Stimulated activated CD8-positive, alpha-beta memory T cell treated with anti-CD3 and anti-CD28 coated beads, Interleukin-7, amount 100 ng/mL, for 48 hours (primary cell): ENCODE measurements around the gene MMP27.
"Not testable (repeated sequence)": the region's sequence is repeated elsewhere in the genome, so short reads cannot be mapped to it uniquely, and the experiment has no call there.

Experiments used
- DNase-seq, 2 donors: peaks; one replicate each; pipeline ENCODE4 v3.0.0-alpha.2; 2020; ENCODE audit warnings: low read depth in 1 of 2; ENCODE audit errors: extremely low read depth in 1 of 2

MMP27 gene, protein sequence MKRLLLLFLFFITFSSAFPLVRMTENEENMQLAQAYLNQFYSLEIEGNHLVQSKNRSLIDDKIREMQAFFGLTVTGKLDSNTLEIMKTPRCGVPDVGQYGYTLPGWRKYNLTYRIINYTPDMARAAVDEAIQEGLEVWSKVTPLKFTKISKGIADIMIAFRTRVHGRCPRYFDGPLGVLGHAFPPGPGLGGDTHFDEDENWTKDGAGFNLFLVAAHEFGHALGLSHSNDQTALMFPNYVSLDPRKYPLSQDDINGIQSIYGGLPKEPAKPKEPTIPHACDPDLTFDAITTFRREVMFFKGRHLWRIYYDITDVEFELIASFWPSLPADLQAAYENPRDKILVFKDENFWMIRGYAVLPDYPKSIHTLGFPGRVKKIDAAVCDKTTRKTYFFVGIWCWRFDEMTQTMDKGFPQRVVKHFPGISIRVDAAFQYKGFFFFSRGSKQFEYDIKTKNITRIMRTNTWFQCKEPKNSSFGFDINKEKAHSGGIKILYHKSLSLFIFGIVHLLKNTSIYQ

DNA sequence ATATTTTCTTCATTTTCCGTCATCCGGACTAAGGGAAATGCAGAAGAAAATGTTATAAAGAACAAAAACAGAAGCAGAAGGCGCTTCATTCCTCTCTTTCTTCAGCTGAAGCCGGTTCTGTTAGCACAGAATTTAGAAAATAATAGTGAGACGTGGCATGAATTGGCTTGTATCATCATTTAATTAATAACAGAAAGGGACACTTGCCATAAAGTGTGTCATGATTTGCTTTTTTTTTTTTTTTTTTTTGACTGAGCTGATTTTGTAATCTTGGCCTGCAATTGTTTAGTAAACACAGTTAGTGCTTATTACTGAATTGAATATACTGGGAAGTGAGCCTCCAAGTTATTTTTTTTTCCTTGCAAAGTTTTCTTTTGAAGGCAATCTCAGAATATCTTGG lies at the start of gene MMP27:
MMP27 (minus strand) TSS at position 144 of the 400 bp plus-strand sequence; CDS start at position 89, 55 bp downstream.
- no peak for DNase-seq

DNA sequence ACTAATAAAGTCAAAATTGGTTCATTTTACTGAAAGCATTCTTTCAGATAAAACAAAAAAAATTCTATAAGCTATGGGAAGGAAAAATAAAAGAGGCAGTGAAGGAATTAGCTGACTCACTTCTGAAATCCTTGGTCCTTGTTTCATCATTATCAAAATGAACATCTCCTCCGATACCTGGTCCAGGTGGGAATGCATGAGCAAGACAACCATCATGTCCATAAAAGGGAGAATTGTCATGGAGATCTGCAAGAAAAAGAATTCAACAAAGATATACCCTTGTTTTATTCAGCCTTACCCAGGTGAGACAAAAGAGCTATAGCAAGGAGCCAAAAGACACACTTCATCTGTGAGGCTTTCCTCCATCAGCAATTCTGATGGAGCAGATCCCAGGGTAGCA lies 47.7 kb upstream of the MMP27 start:
- DNase-seq: no peak

DNA sequence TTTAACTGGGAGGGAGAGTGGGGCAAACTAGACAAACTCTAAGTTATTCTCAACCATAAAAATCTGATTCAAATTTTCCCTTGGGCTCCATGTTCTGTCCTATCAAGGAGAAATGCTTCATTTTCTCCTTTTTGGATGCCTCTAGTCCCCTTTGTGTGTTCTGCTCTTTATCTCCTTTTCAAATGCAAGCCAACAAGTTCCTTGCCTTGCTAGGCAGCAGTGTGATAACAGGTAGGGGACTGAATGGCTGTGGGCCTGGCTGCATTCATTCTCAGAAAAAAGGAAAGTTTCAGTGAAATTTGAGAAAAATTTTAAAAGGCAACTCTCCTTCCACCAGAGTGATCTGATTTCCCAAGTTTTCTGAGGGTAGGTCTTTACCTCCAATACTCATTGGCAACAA lies 46.1 kb upstream of the MMP27 start:
- DNase-seq: no peak

DNA sequence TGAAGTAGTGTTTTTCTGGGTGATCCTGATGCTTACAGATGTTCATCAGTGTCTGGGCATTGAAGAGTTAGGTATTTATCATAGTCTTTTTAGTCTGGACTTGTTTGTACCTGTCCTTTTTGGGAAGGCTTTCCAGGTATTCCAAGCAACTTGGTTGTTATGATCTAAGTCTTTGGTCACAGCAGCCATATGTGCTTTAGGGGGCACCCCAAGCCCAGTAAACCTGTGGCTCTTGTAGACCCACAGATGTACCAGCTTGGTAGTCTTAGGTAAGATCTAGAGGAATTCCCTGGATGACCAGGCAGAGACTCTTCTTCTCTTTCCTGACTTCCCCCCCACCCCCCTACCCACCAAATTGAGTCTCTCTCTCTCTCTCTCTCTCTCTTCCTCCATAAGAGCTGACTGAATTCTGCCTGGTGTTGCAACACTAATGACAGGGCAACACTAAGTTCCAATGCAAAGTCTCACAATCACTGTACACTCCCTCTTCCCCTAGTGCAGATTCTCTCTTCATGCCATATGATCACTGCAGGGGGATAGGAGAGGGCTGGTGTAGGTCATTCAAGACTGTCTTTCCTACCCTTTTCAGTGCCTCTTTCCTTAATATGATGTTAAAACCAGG lies 43.6 kb upstream of the MMP27 start:
- DNase-seq: no peak

DNA sequence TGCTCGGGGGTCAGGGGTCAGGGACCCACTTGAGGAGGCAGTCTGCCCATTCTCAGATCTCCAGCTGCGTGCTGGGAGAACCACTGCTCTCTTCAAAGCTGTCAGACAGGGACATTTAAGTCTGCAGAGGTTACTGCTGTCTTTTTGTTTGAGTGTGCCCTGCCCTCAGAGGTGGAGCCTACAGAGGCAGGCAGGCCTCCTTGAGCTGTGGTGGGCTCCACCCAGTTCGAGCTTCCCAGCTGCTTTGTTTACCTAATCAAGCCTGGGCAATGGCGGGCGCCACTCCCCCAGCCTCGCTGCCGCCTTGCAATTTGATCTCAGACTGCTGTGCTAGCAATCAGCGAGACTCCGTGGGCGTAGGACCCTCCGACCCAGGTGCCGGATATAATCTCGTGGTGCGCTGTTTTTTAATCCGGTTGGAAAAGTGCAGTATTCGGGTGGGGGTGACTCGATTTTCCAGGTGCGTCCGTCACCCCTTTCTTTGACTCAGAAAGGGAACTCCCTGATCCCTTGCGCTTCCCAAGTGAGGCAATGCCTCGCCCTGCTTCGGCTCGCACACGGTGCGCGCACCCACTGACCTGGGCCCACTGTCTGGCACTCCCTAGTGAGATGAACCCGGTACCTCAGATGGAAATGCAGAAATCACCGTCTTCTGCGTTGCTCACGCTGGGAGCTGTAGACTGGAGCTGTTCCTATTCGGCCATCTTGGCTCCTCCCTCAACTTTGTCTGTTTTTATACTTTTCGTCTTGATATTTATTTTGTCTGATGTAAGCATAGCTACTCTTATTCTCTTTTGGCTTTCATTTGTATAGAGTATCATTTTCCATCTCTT lies 41.4 kb upstream of the MMP27 start:
- DNase-seq: not testable (repeated sequence)

DNA sequence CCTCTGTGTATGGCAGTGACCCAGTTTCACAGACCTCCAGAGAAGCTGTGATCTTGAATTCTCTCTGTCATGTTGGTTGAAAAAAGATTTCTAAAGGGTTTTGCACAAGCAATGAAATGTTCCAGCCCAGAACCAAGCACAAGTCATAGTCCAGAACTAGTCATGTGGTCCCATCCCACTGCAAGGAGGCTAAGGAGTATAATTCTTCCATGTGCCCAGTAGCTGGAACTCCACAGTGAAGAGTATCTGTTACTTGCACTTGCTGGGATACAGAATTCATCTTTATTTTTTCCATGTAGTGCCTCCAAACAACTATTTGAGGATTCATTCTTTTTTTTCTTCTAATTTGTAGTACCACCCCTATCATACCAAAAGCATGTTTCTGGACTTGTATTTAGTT lies 29.1 kb upstream of the MMP27 start:
- no peak for DNase-seq

DNA sequence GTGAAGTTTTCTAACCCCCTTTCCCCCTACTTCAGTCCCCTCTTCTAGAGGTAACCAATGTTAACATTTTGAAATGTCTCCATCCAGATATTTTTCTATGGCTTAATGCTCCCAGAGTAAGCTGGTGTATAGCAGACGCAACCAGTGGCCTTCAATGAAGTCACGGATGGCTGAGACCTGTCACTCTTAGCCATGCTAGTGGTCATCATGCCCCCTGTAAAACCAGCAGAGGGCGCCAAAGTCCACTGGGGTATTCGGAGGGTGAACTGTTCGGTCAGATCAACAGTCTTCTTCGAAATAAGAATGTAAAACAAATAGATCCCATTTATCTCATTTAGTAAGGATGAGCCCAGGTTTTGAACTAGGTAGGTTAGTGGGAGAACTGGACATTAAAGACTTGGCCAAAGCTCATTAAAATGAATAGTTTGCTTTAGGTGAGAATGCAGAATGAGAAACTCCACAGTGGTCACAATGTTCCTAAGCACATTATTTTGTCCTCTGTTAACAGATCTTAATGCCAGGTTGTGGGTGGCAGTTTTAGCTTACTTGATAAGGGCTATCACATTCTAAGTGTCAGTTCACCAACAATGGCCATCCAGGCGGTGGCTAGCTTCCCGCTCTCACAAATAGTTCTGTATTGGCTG lies 27.8 kb upstream of the MMP27 start:
- peak; percentile 19 to 42 for DNase-seq

DNA sequence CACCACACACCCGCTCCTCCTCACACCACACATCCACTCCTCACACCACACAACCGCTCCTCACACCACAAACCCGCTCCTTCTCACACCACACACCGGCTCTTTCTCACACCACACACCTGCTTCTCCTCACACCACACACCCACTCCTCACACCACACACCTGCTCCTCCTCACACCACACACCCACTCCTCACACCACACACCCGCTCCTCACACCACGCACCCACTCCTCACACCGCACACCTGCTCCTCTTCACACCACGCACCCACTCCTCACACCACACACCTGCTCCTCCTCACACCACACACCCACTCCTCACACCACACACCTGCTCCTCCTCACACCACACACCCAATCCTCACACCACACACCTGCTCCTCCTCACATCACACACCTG lies 25.4 kb upstream of the MMP27 start:
- DNase-seq: not testable (repeated sequence)

DNA sequence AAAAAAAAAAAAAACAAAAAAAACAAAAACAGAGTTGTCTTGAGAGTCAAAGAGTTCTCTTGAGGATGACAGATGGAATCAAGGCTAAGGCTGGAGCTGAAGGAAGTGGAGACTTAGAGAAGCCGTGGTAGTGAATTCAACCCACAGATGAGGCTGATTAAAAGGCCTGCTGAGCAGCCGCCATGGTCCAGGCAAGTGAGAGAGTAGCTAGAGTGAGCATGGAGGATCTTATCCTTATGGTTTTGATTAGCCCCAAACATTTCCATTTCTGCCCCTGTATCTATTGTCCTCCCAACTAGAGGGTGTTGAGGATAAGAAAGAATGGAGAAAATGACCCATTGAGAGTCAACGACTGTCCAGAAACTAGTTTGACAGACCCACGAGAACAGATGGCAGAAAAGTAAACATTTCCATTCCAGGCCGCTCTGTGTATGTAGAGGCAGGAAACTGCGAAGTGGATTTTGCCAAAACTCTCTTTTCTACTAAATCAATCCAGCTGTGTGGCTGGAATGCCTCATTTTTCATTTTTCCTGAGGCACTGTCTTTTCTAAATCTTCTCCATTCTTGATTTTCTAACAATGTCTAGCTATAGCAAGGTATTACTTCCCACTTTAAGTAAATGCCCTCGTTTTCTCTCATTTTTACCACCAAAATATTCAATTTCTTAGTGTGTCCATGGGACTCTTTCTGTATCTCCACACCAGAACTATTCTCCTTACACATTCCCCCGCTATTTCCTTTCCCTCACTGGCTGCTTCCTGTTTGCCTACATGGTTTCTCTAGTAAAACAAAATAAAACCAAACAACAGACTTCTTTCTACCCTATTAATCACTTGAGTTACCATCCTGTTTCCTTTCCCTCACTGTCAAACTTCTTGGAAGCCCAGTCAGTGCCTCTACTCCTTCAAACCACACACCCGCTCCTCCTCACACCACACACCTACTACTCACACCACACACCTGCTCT lies 24.6 kb upstream of the MMP27 start:
- no peak for DNase-seq

DNA sequence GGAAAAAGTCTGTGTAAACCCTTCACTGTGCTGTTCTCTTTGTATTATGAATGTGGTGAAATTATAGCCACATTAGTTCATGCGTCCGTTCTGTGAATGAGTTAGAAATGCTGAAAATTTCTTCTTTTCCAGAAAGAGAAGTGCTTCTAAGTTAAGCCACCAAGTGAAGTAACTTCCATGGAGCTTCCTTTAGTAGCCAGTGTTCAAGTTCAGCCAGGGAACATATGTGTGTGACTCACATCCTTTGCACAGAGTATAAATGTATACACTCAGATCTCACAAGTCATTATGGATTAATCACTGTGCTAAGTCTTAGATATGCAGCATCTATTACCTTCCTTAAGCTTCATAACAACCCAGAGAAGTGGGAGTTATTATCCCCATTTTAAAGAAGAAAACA lies 22.3 kb upstream of the MMP27 start:
- DNase-seq: no peak

DNA sequence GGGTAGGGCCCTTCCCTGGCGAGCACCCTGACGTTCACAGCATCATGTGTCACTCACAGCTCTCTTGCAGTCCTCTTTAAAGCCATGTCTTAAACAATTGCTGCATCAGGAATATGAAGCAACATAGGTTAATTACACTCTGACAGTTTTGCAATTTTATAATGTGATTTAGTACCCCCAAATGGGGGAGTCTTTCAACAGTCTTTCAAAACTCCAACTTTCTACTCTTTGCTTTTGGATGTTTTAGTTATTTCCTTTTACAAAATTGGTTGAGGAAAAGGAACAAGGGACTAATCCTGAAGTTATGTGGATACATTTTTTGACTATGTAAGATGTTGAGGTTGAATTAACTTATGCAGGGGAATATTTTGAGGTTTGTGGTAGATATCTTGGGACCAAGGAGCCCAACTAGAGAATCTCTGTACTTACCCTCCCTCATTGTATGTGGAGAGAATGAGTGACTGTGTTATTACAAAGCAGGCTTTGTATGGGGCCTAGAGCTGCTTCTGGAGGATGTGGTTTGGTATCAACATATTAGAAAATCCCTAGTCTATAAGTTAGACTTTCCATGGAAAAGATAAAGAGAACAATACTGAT lies 19.4 kb upstream of the MMP27 start, which contains the start of gene MMP8:
MMP8 (minus strand) TSS at position 51 of the 597 bp plus-strand sequence. CDS start 99 bp downstream, outside the sequence.
- no peak for DNase-seq

DNA sequence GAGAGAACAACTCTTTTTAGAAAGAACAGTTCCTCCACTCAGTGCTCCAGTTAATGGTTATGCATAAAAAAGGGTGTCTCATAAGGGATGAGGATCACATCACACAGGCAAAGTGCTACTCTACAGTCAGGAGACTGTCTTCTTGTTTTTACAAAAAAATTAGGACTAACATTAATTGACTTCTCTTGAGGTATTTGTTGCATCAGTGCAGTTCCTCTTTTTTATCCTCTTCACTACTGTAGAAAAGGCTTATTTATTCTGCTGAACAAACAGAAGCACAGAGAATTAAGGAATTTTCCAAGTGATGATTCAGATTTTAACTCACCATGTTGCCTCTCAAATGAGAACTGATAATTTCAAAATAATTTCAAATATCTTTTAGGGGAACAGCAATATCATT lies 17.3 kb upstream of the MMP27 start:
- DNase-seq: no peak

DNA sequence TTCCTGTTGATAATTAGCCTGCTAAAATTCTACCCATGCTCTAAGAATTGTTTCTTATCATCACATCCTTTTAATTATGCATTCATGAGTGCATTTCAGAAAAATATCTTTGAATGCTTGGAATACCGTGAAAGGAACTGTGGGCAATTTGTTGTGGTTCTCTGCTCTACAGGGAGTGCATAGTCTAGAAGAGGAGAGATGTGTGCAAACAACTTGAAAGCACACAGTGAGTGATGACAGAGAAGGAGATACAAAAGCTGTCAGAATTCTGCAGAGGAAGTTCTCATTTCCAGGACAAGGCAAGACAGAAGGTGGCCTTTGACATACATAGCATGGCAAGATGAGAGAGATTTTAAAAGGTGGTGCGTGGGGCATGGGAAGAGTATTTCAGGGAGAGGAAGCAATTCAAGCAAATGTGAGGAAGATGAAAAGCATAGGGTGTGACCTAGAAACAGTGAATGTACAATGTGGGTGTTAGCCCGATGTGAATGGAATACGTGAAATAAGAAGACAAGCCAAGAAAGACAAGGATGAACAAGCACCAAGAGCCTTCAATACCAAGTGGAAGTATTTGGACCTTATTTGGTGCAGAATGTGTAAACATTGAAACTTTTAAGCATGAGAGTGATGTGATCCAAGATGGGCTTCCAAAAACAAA lies 14.2 kb upstream of the MMP27 start:
- no peak for DNase-seq

DNA sequence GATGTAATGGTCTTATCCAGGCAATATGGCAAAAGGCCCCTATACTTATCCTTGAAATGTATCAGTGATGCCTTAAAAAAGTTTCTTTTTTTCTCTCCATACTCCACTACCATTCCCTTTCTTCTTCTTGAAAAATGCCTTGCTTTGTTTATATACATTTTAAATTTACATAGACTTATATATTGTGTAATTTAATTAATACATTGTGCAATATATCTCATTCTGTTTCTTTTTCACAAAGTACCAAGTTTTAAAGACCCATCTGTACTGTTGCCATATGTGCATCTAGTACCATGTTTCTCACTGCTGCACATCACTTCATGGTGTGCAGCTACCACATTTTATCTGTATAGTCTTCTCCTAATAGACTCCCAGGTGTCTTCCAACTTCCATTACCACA lies 11.7 kb upstream of the MMP27 start:
- DNase-seq: no peak

DNA sequence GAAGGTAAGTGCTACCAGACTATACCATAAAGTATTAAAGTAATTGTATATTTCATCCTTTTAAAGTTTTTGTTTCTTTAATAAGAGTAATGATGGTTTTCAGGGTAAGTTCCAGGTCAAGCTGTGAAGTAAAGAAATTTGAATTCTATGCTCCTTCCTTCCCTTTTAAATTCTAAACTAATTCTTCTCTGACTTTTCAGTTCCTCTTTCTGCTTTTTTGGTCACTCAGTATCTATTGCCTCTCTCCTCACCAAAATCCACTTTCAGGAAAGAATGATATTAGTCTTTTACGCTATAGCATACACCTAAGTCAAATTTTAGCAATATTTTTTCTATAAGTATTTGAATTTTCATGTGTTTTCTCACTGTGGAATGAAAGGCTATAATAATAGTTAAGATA lies 11.0 kb upstream of the MMP27 start:
- DNase-seq: no peak

DNA sequence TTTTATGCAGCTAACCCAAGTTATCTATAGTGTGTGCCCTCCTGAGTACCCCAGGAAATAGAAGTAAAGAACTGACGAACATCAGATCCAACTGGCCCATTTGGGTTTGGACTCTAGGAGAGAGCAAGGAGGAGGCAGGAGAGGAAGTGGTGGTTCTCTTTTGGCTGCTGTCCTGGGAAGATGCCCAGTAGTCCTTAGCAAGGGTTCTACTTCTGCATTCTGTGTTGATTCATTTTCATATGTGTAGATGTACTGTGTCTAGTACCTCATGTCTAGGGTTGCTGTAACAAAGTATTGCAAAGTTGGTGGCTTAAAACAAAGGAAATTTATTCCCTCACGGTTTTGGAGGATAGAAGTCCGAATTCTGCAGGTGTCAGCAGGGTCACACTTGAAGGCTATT lies 6.6 kb upstream of the MMP27 start:
- DNase-seq: no peak

DNA sequence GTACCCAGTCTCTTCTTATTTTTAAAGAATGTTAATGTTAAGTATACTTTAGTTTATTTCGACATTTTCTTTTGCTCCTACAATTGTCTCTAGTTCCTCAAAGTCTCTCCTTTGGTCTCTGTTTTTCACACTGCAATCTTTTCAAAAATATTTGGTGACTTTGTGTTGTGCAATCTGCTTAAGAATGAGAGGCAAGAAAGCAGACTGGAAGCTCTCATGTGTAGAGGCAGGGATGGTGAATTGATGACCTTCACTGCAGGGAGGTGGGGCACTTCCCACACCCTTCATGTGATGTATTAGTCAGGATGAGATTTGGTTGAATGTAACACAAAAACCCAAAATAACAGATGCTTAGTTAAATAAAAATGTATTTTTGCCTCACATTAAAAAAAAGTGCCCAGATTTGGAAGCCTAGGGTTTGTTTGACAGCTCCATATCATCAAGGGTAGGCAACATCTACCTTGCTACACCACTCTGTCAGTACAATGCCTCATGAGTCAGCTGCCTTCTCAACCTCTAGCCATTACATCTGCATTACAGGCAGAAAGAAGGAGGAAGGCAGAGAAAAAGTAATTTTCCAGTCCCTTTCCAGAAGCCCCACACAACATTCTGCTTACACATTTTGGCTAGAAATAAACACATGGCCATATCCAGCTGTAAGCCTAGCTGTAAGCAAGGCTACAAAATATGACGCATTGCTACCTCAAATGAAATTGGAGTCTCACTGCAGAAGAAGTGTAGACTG lies 3.8 kb upstream of the MMP27 start:
- no peak for DNase-seq

DNA sequence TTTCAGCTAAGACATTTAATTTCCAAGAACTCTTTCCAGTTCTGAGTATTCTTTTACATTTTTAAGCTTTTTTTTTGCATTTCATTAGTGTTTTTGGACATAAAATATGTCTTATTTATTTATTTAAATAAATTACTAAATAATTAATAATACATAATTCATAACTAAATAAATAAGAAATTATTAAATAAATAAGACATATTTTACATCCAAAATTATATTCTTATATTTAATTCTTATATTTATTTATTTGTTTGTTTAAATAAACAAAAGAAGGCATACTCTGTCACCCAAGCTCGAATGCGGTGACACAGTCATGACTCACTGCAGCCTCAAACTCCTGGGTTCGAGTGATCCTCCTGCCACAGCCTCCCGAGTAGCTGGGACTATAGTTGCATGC lies 3.1 kb upstream of the MMP27 start:
- DNase-seq: no peak
